Endothelial cell of umbilical vein (primary cell): ENCODE data around the gene LPP.

ENCODE experiments used
- EZH2 ChIP-seq: IDR thresholded peaks from 2 replicates; pipeline ENCODE4 v1.6.1; 2012; ENCODE audit warnings: borderline replicate concordance, low read depth, mild to moderate bottlenecking, moderate library complexity, low read length, inconsistent platforms; ENCODE audit not compliant: severe bottlenecking
- FOS ChIP-seq: IDR thresholded peaks from 2 replicates; pipeline ENCODE4 v1.6.1; 2011; ENCODE audit warnings: mild to moderate bottlenecking, low read length, moderate library complexity, borderline replicate concordance; ENCODE audit not compliant: insufficient read depth
- MAX ChIP-seq: IDR thresholded peaks from 2 replicates; pipeline ENCODE4 v1.6.1; 2011; ENCODE audit not compliant: insufficient read depth, insufficient read length
- POLR2A ChIP-seq: IDR thresholded peaks from 2 replicates; pipeline ENCODE4 v1.6.1; 2012; ENCODE audit warnings: low read depth, mild to moderate bottlenecking, control low read depth, low read length
- POLR2AphosphoS5 ChIP-seq: IDR thresholded peaks from 2 replicates; pipeline ENCODE4 v1.6.1; 2012; ENCODE audit warnings: low read depth, mild to moderate bottlenecking, control low read depth, low read length, moderate library complexity; ENCODE audit not compliant: insufficient read depth
- TF ChIP-seq, protein P1 (sequence below), 2 donors: IDR thresholded peaks; 1 replicate in 1 of 2; 2 replicates in 1 of 2; pipeline ENCODE4 v1.5.1; 2011; ENCODE audit warnings: low read length in 2 of 2, mild to moderate bottlenecking in 2 of 2, moderate library complexity in 2 of 2, control low read depth in 1 of 2, inconsistent platforms in 1 of 2, low read depth in 1 of 2; ENCODE audit not compliant: insufficient read depth in 1 of 2; ENCODE audit errors: extremely low read depth in 1 of 2

DNA sequence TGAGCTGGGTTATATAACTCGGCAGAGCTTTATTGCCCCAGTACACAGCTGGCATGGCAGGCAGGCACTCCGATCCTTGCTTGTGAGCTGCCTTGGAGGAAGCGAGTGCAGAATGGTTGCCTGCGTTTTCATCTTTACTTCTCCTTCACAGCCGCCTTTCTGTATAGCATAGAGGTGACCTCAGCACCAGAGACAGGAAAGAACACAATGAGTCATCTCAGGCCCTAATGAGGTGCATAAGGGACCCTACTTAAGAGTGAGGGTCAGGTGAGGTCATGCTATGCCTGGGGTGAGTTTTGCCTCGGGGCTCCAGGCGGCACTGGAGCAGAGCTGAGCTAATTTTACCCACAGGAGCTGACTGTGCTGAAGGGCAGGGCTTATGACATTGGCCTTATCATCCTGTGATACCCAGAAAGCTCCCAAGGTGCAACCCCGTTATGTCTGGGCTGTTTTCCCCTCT is 43.5 kb downstream of the LPP start:
- no peak for TF ChIP-seq MAX
- no peak for TF ChIP-seq FOS
- TF ChIP-seq, protein P1, sequence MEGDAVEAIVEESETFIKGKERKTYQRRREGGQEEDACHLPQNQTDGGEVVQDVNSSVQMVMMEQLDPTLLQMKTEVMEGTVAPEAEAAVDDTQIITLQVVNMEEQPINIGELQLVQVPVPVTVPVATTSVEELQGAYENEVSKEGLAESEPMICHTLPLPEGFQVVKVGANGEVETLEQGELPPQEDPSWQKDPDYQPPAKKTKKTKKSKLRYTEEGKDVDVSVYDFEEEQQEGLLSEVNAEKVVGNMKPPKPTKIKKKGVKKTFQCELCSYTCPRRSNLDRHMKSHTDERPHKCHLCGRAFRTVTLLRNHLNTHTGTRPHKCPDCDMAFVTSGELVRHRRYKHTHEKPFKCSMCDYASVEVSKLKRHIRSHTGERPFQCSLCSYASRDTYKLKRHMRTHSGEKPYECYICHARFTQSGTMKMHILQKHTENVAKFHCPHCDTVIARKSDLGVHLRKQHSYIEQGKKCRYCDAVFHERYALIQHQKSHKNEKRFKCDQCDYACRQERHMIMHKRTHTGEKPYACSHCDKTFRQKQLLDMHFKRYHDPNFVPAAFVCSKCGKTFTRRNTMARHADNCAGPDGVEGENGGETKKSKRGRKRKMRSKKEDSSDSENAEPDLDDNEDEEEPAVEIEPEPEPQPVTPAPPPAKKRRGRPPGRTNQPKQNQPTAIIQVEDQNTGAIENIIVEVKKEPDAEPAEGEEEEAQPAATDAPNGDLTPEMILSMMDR (IDR thresholded peaks at IDR 0.05; ENCODE audit: extremely low read depth in 1 of 2, insufficient read depth in 1 of 2, low read depth in 1 of 2, low read length in 2 of 2) = no peak
- TF ChIP-seq POLR2A = no peak
- no peak for TF ChIP-seq EZH2
- TF ChIP-seq POLR2AphosphoS5 = no peak
